ENCODE data around the gene CROCC.
"Not testable (repeated sequence)": the region's sequence is repeated elsewhere in the genome, so short reads cannot be mapped to it uniquely, and the experiment has no call there.

The CROCC gene

GRCh38 chr1:16914928-16915626 is 6.7 kb upstream of the CROCC start:
- DNase-seq (ENCODE audit: low read depth in 2 of 2), result not testable (repeated sequence)

- no peak for DNase-seq (ENCODE audit: low read depth in 2 of 2)
These were observed 6.1 kb upstream of the CROCC start for GRCh38 chr1:16915627-16915973.

GRCh38 chr1:16916036-16916880 is 5.5 kb upstream of the CROCC start:
- not testable (repeated sequence) for DNase-seq (ENCODE audit: low read depth in 2 of 2)

GRCh38 chr1:16918371-16918770 is 3.4 kb upstream of the CROCC start:
- no peak for DNase-seq (ENCODE audit: low read depth in 2 of 2)

GRCh38 chr1:16918936-16919665 is 2.6 kb upstream of the CROCC start:
- DNase-seq (ENCODE audit: low read depth in 2 of 2), result not testable (repeated sequence)

- DNase-seq (ENCODE audit: low read depth in 2 of 2), result no peak
These were observed 780 bp upstream of the CROCC start for GRCh38 chr1:16920951-16921350.

GRCh38 chr1:16922466-16922865 is 735 bp downstream of the CROCC start:
- no peak for DNase-seq (ENCODE audit: low read depth in 2 of 2)

GRCh38 chr1:16922885-16923431 is 1.2 kb downstream of the CROCC start:
- DNase-seq (ENCODE audit: low read depth in 2 of 2), result no peak

- no peak for DNase-seq (ENCODE audit: low read depth in 2 of 2)
These were observed 2.6 kb downstream of the CROCC start for GRCh38 chr1:16924216-16924918.

GRCh38 chr1:16924919-16925477 is 3.3 kb downstream of the CROCC start:
- DNase-seq (ENCODE audit: low read depth in 2 of 2), result no peak

GRCh38 chr1:16925635-16926490 is 4.1 kb downstream of the CROCC start:
- DNase-seq (ENCODE audit: low read depth in 2 of 2), result no peak

- no peak for DNase-seq (ENCODE audit: low read depth in 2 of 2)
These were observed 4.9 kb downstream of the CROCC start for GRCh38 chr1:16926491-16927073.

GRCh38 chr1:16927256-16927655 is 5.5 kb downstream of the CROCC start:
- DNase-seq (ENCODE audit: low read depth in 2 of 2), result no peak

- no peak for DNase-seq (ENCODE audit: low read depth in 2 of 2)
These were observed 6.2 kb downstream of the CROCC start for GRCh38 chr1:16927711-16928485.

- not testable (repeated sequence) for DNase-seq (ENCODE audit: low read depth in 2 of 2)
These were observed 7.7 kb downstream of the CROCC start for GRCh38 chr1:16929146-16930041.

- DNase-seq (ENCODE audit: low read depth in 2 of 2), result not testable (repeated sequence)
These were observed 9.6 kb downstream of the CROCC start for GRCh38 chr1:16931206-16931934.

- not testable (repeated sequence) for DNase-seq (ENCODE audit: low read depth in 2 of 2)
These were observed 12.2 kb downstream of the CROCC start for GRCh38 chr1:16933945-16934344.

Measured in stimulated activated CD4-positive, alpha-beta T cell treated with anti-CD3 and anti-CD28 coated beads, Interleukin-12 subunit alpha, Interleukin-12 subunit beta, amount 100 ng/mL, for 24 hours (primary cell).